Measurements from ENCODE around the gene TNRC6C. TPM values are rescaled to one million over a fixed set of nuclear protein-coding genes. Genes with fewer than 3 reads are reported as not detected.

TNRC6C gene
- total and polyA plus RNA-seq, 2 of the 13 experiments (the other 11 are each of a cell fraction or from before 2014, with no cell fraction given), result 0.66 to 4.9 TPM

GRCh38 chr17:78144736-78145641 is 186.5 kb downstream of the TNRC6C start (continued):
- TF ChIP-seq ZNF547 (CRISPR knock-in tag; IDR thresholded peaks at IDR 0.05), result peak; percentile 73
- TF ChIP-seq ZNF124 (CRISPR knock-in tag; IDR thresholded peaks at IDR 0.05), result no peak
- TF ChIP-seq, protein P1, sequence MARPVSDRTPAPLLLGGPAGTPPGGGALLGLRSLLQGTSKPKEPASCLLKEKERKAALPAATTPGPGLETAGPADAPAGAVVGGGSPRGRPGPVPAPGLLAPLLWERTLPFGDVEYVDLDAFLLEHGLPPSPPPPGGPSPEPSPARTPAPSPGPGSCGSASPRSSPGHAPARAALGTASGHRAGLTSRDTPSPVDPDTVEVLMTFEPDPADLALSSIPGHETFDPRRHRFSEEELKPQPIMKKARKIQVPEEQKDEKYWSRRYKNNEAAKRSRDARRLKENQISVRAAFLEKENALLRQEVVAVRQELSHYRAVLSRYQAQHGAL (CRISPR knock-in tag; IDR thresholded peaks at IDR 0.05; ENCODE audit: not compliant biosample characterization), result peak; percentile 90
- no peak for TF ChIP-seq ZSCAN30 (CRISPR knock-in tag; IDR thresholded peaks at IDR 0.05)
- no peak for TF ChIP-seq ZNF550 (CRISPR knock-in tag; IDR thresholded peaks at IDR 0.05; ENCODE audit: borderline replicate concordance)
- TF ChIP-seq ZNF670 (CRISPR knock-in tag; IDR thresholded peaks at IDR 0.05; ENCODE audit: borderline replicate concordance), result no peak
- no peak for TF ChIP-seq ZNF24 (IDR thresholded peaks at IDR 0.05)
- no peak for TF ChIP-seq ZNF207 (IDR thresholded peaks at IDR 0.05; ENCODE audit: borderline replicate concordance)
- TF ChIP-seq, protein P2, sequence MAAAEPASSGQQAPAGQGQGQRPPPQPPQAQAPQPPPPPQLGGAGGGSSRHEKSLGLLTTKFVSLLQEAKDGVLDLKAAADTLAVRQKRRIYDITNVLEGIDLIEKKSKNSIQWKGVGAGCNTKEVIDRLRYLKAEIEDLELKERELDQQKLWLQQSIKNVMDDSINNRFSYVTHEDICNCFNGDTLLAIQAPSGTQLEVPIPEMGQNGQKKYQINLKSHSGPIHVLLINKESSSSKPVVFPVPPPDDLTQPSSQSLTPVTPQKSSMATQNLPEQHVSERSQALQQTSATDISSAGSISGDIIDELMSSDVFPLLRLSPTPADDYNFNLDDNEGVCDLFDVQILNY (CRISPR knock-in tag; conservative IDR thresholded peaks at IDR 0.05), result no peak
- peak; percentile 73; the same call in 1 of the 2 replicates for TF ChIP-seq NKX3-1 (CRISPR knock-in tag; IDR thresholded peaks at IDR 0.05)
- TF ChIP-seq GABPA (IDR thresholded peaks at IDR 0.05; ENCODE audit: low read depth, low read length), result no peak
- TF ChIP-seq GABPA (CRISPR knock-in tag; IDR thresholded peaks at IDR 0.05; ENCODE audit: low read depth), result no peak
- TF ChIP-seq ZSCAN21 (CRISPR knock-in tag; IDR thresholded peaks at IDR 0.05; ENCODE audit: borderline replicate concordance), result peak; percentile 89
- no peak for TF ChIP-seq RBFOX2 (IDR thresholded peaks at IDR 0.05; ENCODE audit: low read depth, low read length)
- no peak for TF ChIP-seq ASH2L (IDR thresholded peaks at IDR 0.05; ENCODE audit: insufficient read length, low read depth, low read length)
- TF ChIP-seq ZNF614 (CRISPR knock-in tag; IDR thresholded peaks at IDR 0.05; ENCODE audit: borderline replicate concordance), result peak; percentile 77; the same call in 1 of the 2 replicates
- no peak for TF ChIP-seq CEBPG (CRISPR knock-in tag; IDR thresholded peaks at IDR 0.05)
- no peak for TF ChIP-seq ZC3H4 (CRISPR knock-in tag; IDR thresholded peaks at IDR 0.05; ENCODE audit: borderline replicate concordance)
- TF ChIP-seq KLF13 (CRISPR knock-in tag; IDR thresholded peaks at IDR 0.05), result no peak
- TF ChIP-seq NFRKB (IDR thresholded peaks at IDR 0.05), result no peak
- no peak for TF ChIP-seq ZNF326 (CRISPR knock-in tag; IDR thresholded peaks at IDR 0.05; ENCODE audit: borderline replicate concordance)
- no peak for TF ChIP-seq ETS1 (CRISPR knock-in tag; IDR thresholded peaks at IDR 0.05)
- TF ChIP-seq PRDM4 (CRISPR knock-in tag; IDR thresholded peaks at IDR 0.05; ENCODE audit: borderline replicate concordance), result no peak
- no peak; the same call in 1 of the 2 replicates for TF ChIP-seq ZNF652 (CRISPR knock-in tag; IDR thresholded peaks at IDR 0.05; ENCODE audit: borderline replicate concordance, low read depth)
